ENCODE results near the gene SIGMAR1. TPM values are rescaled to one million over a fixed set of nuclear protein-coding genes. Genes with fewer than 3 reads are reported as not detected.
A peak's percentile ranks its signal among the peaks of the same experiment; 100 is the strongest.

The SIGMAR1 gene
- total RNA-seq, 1 experiment from 2014 or later = 165 TPM

DNA sequence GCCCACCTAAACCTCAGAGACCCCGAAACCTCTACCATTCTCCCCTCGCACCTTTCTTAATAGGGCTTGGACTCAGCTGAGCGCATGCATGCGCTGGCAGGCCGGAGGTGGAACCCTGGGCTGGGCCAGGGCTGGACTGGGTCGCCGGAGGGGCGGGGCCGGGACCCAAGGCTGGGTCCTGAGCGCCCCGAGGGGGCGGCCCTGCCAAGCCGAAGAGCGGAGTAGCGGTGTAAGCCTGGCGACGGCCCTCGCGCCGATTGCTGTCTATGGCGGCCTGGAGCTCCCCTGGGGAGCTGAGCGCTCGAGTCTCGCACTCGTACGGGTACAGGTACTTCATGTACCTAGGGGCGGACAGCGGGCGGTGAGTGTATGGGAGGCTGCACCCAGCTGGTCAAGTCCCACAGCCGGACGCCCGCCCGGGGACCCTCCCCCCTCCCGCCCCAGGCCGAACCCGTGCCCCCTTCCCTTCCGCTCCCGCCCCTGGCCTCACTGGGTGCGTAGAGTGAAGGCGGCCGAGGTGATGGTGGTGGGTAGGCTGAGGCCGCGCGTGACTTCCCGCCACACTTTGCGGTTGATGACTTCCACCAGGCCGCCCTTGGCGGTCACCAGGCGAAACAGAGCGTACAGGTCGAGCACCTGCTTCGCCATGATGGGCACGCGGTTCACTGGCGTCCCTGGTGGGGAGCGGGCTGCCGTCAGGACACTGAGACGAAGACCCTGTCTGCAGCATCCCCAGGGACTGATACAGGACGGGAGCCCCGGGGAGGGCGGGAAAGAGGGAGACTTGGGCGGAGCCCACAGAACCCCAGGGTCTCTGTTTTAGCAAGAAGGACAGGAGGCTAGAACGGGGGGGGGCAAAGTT lies 14.0 kb downstream of the SIGMAR1 start:
- no peak overlapping the region for H3K27ac ChIP-seq (ENCODE audit: low read depth, low read length, poor library complexity, severe bottlenecking)
- no peaks in the 10 kb centered on the region for H3K9me3 ChIP-seq (ENCODE audit: low read depth, low read length, poor library complexity, severe bottlenecking)
- no TSS peak for BruUV-seq (replicated peaks)
- no peak overlapping the region for H3K4me3 ChIP-seq (ENCODE audit: low read depth, low read length, poor library complexity, severe bottlenecking)
- TF ChIP-seq EZH2 (IDR thresholded peaks at IDR 0.05; ENCODE audit: borderline replicate concordance, low read depth, low read length, poor library complexity, severe bottlenecking) = no peak
- TF ChIP-seq, protein P1, sequence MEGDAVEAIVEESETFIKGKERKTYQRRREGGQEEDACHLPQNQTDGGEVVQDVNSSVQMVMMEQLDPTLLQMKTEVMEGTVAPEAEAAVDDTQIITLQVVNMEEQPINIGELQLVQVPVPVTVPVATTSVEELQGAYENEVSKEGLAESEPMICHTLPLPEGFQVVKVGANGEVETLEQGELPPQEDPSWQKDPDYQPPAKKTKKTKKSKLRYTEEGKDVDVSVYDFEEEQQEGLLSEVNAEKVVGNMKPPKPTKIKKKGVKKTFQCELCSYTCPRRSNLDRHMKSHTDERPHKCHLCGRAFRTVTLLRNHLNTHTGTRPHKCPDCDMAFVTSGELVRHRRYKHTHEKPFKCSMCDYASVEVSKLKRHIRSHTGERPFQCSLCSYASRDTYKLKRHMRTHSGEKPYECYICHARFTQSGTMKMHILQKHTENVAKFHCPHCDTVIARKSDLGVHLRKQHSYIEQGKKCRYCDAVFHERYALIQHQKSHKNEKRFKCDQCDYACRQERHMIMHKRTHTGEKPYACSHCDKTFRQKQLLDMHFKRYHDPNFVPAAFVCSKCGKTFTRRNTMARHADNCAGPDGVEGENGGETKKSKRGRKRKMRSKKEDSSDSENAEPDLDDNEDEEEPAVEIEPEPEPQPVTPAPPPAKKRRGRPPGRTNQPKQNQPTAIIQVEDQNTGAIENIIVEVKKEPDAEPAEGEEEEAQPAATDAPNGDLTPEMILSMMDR (conservative IDR thresholded peaks at IDR 0.05; ENCODE audit: low read depth, low read length) = no peak
- H3K27me3 ChIP-seq (replicated peaks; ENCODE audit: insufficient read depth, low read depth, low read length, poor library complexity) = peaks cover 48% of the 10 kb centered on the region
- CTCF ChIA-PET = no interaction called here
- no peak for DNase-seq (ENCODE audit: low spot score)
- peaks cover 3% of the 10 kb centered on the region for H3K4me1 ChIP-seq (ENCODE audit: insufficient read depth, low read length, poor library complexity, severe bottlenecking)
- no peaks in the 10 kb centered on the region for H3K36me3 ChIP-seq (ENCODE audit: insufficient read depth, low read length, poor library complexity, severe bottlenecking)
- intact Hi-C loops (cut with micrococcal nuclease; ENCODE audit: unreplicated experiment) = no loop called here
- POLR2A ChIA-PET (ENCODE audit: low non-redundant PET) = no interaction called here

DNA sequence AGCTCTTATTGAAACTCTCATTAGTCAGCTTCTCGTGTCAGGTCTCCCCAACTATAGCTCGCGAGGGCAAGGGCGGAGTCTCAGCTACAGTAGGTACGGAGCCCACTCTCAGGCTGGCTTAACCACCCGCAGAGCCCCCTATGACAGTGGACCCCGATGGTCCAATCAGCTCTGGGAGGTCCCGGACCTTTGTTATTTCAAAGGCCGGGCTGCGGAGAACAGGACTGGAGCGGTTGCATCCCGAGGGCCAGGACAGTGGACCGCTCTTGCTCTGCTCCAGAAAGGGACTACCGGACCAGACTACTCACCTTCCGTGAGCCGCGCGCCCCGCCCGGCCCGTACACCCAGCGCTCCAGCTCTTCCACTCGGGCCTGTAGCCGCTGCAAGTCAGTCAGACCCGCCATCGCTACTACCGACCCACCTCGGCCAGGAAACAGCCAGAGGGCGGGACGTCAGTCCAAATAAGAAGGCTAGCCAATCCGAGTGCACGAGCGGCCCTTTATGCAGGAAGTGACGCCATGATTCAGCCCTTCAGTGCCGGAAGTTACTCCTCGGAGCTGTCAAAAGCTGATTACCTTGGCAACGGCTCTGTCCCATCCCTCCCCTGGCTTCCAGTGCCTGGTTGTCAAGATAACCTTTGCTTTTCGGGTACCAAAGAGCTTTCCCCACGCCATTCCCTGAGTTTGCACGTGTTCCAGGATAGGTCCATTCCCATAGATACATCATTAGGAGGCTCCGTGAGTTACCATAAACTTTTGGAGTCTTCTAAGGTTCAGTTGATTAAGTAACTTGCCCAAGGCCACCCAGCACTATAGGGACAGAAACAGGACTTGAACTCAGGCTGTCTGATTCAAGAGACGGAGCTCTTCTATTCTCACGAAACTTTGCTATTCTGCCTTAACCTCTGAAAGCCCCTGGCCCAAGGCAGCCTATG lies 17.3 kb downstream of the SIGMAR1 start, which contains the start of gene DCTN3:
DCTN3 (minus strand) TSS at position 435 of the 934 bp plus-strand sequence; CDS start at position 404, 31 bp downstream.
- intact Hi-C loops (cut with micrococcal nuclease; ENCODE audit: unreplicated experiment) = no loop called here
- TF ChIP-seq, protein P1 (conservative IDR thresholded peaks at IDR 0.05; ENCODE audit: low read depth, low read length) = no peak
- TF ChIP-seq EZH2 (IDR thresholded peaks at IDR 0.05; ENCODE audit: borderline replicate concordance, low read depth, low read length, poor library complexity, severe bottlenecking) = no peak
- H3K27ac ChIP-seq (ENCODE audit: low read depth, low read length, poor library complexity, severe bottlenecking) = peak within 1 kb of the TSS; percentile 72

DNA sequence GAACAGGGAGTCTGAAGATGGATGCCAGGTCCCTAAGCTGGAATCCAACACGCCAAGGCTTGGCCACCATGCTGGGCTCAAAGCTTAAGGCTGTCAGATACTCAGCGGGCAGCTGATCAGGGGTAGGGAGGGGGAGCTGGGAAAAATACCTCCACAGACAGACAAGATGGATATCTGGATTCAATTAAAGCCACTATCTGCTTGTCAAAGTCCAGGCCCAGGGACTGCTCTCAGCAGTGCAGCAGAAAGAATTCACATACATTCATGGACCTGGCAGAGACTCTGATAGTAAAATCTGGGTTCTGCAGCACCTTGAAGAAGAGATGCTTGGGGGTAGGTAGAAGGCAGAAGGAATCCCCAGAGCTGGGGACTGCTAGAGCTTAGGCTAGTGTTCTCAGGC lies 22.5 kb downstream of the SIGMAR1 start:
- H3K27me3 ChIP-seq (replicated peaks; ENCODE audit: insufficient read depth, low read depth, low read length, poor library complexity) = no peaks in the 10 kb centered on the region
- ChIA-PET POLR2A (ENCODE audit: low non-redundant PET) (no interaction called here), CTCF (no interaction called here)
- H3K9me3 ChIP-seq (ENCODE audit: low read depth, low read length, poor library complexity, severe bottlenecking) = no peaks in the 10 kb centered on the region
- no TSS peak for BruUV-seq (replicated peaks)
- intact Hi-C loops (cut with micrococcal nuclease; ENCODE audit: unreplicated experiment) = no loop called here
- H3K36me3 ChIP-seq (ENCODE audit: insufficient read depth, low read length, poor library complexity, severe bottlenecking) = peaks cover 3% of the 10 kb centered on the region
- no peak overlapping the region for H3K27ac ChIP-seq (ENCODE audit: low read depth, low read length, poor library complexity, severe bottlenecking)
- H3K4me1 ChIP-seq (ENCODE audit: insufficient read depth, low read length, poor library complexity, severe bottlenecking) = peaks cover 6% of the 10 kb centered on the region
- TF ChIP-seq, protein P1 (conservative IDR thresholded peaks at IDR 0.05; ENCODE audit: low read depth, low read length) = no peak
- no peak for TF ChIP-seq EZH2 (IDR thresholded peaks at IDR 0.05; ENCODE audit: borderline replicate concordance, low read depth, low read length, poor library complexity, severe bottlenecking)
- H3K4me3 ChIP-seq (ENCODE audit: low read depth, low read length, poor library complexity, severe bottlenecking) = no peak overlapping the region
- DNase-seq (ENCODE audit: low spot score) = no peak

More for the DNA sequence above, 17.3 kb downstream of the SIGMAR1 start, which contains the start of gene DCTN3:
- peaks cover 16% of the 10 kb centered on the region for H3K27me3 ChIP-seq (replicated peaks; ENCODE audit: insufficient read depth, low read depth, low read length, poor library complexity)
- ChIA-PET CTCF (interaction anchor here (1.2 to 1.3 kb wide), 2 partner anchors 14 to 27 kb away, joined by 3 to 7 read pairs; no protein-coding TSS in a partner anchor), POLR2A (ENCODE audit: low non-redundant PET) (no interaction called here)
- H3K9me3 ChIP-seq (ENCODE audit: low read depth, low read length, poor library complexity, severe bottlenecking) = no peaks in the 10 kb centered on the region
- no peaks in the 10 kb centered on the region for H3K36me3 ChIP-seq (ENCODE audit: insufficient read depth, low read length, poor library complexity, severe bottlenecking)
- TSS peak; percentile 69 for BruUV-seq (replicated peaks)
- H3K4me1 ChIP-seq (ENCODE audit: insufficient read depth, low read length, poor library complexity, severe bottlenecking) = peaks cover 3% of the 10 kb centered on the region
- DNase-seq (ENCODE audit: low spot score) = peak; percentile 97
- H3K4me3 ChIP-seq (ENCODE audit: low read depth, low read length, poor library complexity, severe bottlenecking) = peak within 1 kb of the TSS; percentile 94
